GM18519 (cell line): ENCODE results near the gene ZNRF3.

Experiments used
- ATAC-seq: cut with Tn5 transposase; IDR thresholded peaks from one replicate; pipeline ENCODE4 v1.9.1; 2021; ENCODE audit warnings: mild to moderate bottlenecking, moderate library complexity; ENCODE audit not compliant: unreplicated experiment, low FRiP score

Gene ZNRF3

GRCh38 chr22:28949788-28950187, 66.4 kb downstream of the ZNRF3 start:
- ATAC-seq = no peak

- no peak for ATAC-seq
Measured at GRCh38 chr22:28950617-28951411, 67.4 kb downstream of the ZNRF3 start.

DNA sequence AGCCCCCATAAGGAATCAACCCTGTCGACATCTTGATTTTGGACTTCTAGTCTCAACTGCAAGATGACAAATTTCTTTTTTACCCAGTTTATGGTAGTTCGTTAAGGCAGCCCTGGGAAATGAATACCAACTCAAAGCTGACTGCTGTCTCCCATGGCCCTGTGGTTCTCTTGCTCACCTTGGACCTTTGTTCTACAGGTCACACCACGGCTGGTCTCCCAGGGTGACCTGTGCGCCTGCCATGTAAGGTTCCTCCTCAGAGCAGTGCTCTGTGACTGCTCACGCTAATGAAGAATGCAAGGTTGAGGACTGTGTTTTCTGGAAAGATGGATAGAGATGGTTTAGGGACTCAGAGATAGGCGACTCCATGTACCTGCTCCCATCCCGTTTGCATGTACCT, 68.2 kb downstream of the ZNRF3 start:
- ATAC-seq = no peak

DNA sequence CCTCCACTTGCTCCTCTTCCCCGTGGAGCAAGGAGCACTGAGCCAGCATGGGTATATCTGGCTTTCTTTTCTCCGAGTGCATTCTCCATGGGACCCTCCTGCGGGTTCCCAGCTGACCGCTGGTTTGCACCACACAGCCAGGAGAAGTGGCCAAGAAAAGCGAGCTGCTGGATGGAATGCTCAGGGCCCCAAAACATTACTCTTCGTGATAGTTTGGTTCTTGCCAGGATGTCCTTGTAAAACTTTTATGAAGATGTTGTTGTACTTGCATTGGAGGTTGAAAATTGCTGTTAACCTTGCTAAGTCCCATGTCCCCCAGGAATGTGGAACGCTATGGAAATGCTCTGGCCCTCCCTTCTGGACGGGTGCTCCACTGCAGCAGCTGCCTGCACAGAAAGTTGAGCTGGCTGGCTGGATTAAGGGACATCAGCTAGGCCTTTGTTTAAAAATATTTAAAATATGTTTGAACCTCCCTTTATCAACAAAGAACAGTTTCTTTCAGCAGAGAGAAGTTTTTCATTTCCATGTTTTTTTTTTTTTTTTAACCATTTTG, 68.7 kb downstream of the ZNRF3 start:
- ATAC-seq = no peak

- ATAC-seq = no peak
Measured at GRCh38 chr22:28952857-28953256, 69.5 kb downstream of the ZNRF3 start.

DNA sequence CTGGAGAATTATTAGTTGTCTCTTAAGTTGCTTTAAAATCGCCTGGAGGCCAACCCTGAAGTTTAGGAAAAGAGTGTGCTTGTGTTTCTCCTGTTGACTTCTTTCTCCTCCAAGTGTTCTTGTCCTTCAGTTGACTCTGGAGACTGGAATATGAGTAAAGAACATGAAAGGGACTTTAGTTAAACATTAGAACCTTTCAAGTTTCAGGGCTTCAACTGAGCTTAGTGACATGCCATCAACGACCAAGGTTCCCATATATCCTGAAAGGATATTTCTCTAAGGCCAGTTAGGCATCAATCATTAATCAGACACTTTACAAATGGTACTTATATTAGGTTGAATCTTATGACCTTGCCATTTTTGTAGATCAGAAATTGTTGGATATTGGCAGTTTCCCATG, 70.0 kb downstream of the ZNRF3 start:
- ATAC-seq = no peak

DNA sequence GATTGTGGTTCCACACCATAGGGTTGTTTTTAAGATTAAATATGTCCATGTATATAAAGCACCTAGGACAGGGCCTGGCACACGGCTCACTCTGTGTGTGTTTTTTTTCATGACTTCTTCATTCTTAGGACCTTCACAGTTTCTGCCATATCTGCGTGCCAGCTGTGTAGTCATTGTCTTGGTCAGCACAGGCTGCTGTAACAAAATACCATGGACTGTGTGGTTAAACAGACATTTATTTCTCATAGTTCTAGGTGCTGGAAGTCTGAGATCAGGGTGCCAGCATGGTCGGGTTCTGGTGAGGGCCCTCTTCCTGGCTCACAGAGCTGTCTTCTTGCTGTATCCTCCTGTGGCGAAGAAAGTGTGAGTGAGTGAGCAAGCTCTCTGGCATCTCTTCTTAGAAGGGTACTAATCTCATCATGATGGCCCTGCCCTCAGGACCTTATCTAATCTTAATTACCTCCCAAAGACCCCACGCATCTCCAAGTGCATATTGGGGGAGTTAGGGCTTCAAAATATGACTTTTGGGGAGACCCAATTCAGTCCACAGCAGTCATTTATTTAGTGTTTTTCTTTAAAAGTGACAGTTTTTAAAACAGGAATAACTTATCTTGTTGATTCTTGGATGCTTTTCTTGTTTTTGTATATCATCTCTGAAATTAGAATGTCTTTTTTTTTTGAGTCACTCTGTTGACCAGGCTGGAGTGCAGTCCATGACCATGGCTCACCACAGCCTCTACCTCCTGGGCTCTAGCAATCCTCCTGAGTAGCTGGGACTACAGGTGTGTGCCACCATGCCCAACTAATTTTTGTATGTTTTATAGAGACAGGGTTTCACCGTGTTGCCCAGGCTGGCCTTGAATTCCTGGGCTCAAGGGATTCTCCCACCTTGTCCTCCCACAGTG, 70.9 kb downstream of the ZNRF3 start:
- ATAC-seq = no peak

DNA sequence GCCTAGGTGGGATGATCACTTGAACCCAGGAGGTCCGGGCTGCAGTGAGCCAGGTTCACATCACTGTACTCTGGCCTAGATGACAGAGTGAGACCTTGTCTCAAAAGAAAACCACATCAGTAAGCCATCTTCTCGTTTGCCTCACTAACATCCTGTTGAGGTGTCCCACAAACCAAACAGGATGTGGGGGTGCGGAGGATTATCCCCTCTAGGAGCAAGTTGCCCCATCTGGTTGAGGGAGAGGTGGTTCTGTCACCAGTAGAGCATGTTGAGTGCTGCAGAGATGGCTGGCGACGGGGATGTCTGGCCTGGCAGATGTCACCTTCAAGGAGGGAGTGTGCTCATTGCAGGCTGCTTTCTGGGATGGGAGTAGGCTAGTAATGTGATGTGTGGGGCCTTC, 72.4 kb downstream of the ZNRF3 start:
- ATAC-seq = no peak

DNA sequence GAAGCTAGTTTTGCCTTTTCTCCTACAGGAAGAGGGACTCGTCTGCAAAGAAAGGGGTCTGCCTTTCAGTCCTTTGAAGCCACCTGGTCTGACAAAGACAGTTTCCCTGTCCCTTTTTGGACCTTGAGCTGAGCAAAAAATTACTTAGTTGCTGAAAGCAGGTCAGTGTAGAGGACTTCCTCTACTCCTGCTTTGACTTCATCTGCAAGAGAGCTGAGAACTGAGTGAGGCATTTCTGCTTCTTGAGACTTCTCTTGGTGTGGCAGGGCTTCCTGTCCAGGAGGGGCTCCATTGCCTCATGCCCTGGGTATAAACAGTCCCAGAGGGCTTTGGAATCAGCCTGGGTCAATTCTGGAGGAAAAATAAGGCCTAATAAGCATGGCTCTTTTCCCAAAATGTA, 73.1 kb downstream of the ZNRF3 start:
- no peak for ATAC-seq

- ATAC-seq = no peak
Measured at GRCh38 chr22:28958611-28959010, 75.2 kb downstream of the ZNRF3 start.

DNA sequence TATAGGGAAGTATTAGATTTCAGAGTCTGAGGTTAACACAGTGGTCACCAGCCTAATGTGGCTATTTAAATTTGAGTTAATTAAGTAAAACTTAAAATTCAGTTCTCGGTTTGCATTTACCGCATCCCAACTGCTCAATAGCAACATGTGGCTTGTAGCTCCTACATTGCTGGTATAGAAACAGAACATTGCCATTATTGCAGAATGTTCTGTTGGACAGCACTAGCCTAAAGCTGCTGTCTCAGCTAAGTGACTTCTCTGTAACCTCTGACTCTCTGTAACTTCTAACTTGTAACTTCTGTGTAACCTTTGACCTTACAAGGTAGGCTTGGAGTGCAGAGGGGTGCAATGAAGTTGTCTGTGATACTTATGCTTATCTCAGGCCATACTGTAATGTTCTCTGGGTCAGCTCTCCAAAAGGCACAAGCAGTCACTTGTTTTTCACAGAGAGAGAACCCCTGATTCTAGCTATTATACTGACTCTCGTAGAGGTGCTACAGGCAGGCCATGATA, 78.7 kb downstream of the ZNRF3 start:
- ATAC-seq = no peak

DNA sequence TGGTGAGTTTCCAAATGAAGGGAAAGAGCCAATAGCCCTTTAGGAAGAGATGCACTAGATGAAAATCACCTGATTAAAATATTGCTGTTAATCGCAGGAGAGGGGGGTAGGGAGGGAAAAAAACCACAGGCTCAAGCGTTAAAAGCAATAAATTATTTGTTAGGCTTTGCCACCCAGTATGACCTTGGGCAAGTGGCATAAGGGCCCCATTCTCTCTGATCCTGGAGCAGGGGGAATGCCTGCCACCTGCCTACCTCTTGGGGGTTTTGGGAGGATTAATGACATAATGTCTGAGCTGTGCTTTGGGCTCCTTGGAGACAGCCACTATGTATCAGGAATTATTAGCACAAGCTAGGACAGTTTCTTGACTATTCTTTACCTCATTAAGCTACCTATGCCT, 80.0 kb downstream of the ZNRF3 start:
- ATAC-seq = no peak

- ATAC-seq = no peak
Measured at GRCh38 chr22:28967163-28967665, 83.8 kb downstream of the ZNRF3 start.

- no peak for ATAC-seq
Measured at GRCh38 chr22:28967969-28968368, 84.6 kb downstream of the ZNRF3 start.

DNA sequence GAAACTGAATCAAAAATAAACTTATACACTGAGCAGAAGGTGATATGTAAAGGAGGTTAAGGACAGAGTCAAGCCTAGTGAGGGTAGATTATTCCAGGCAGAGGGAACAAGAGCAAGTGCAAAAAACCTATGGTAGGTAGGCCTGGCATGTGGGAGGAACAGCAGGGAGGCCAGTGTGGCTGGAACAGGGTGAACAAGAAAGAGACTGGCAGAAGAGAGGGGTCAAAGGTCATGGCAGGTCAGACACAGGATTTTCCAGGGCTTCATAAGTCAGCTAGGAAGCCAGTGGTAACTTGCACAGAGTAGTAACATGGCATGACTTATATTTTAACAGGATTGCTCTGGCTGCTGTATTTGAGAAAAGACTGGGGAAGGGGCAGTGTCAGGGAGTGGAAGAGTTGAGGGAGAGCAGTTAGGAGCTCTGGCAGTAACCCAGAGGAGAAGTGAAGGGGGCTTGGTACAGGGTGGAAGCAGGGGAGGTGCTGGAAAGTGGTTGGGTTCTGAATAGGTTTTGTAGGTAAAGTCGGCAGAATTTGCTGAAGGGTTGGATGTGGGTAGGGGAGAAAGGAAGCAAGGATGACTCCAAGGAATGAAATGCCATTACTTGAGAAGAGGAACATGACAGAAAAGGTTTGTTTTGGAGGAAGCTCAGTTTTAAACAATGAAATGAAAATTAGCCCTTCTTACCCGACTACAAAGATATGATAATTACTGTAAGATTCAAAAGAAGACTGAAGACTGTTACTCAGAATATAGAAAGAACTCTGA, 86.2 kb downstream of the ZNRF3 start:
- no peak for ATAC-seq

DNA sequence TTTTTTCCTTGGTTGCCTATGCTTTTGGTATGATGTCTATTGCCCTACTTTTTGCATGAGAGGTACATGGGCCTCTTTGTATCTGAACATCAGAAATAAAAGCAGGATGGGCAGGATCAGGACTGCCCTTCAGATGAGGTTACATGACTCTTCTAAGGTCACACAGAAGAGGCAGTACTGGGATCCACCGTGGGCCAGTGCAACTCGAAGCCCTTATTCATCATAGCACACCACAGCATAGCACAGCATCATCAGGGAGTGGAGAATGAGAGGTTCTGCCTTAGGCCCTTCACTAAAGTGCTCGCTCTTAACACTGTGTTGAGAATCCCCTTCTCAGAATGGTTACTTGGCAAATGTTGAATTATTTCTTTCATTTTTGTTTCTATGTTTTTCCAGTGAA, 90.0 kb downstream of the ZNRF3 start:
- ATAC-seq = no peak

GRCh38 chr22:28977060-28977459, 93.7 kb downstream of the ZNRF3 start:
- ATAC-seq = no peak

- ATAC-seq = no peak
Measured at GRCh38 chr22:28977481-28977971, 94.2 kb downstream of the ZNRF3 start.

- no peak for ATAC-seq
Measured at GRCh38 chr22:28978158-28978557, 94.8 kb downstream of the ZNRF3 start.
